Measurements from ENCODE around the gene TCFL5.

The TCFL5 gene

DNA sequence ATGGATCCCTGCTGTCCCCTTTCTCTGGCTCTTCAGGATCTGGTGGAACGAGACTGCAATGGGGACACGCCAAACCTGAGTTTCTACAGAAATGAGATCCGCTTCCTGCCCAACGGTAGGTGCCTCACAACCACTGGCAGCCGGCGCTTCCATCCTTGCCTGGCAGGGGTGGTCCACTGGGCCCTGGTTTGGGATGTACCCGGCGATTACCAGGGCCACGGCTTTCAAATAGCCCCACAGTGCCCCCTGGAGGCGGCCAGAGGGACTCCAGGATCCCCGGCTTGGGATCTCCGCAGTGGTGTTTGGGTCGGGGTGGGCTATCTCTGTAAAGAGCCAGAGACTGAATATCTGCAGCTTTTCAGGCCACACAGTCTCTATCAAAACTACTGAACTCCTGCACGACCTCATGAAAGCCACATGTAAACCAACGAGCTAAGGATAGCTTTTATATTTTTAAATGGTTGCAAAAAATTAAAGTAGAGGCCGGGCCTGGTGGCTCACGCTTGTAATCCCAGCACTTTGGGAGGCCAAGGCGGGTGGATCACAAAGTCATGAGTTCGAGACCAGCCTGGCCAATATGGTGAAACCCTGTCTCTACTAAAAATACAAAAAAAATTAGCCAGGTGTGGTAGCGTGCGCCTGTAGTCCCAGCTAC, 53.3 kb downstream of the TCFL5 start:
- DNase-seq = peak; percentile 88

DNA sequence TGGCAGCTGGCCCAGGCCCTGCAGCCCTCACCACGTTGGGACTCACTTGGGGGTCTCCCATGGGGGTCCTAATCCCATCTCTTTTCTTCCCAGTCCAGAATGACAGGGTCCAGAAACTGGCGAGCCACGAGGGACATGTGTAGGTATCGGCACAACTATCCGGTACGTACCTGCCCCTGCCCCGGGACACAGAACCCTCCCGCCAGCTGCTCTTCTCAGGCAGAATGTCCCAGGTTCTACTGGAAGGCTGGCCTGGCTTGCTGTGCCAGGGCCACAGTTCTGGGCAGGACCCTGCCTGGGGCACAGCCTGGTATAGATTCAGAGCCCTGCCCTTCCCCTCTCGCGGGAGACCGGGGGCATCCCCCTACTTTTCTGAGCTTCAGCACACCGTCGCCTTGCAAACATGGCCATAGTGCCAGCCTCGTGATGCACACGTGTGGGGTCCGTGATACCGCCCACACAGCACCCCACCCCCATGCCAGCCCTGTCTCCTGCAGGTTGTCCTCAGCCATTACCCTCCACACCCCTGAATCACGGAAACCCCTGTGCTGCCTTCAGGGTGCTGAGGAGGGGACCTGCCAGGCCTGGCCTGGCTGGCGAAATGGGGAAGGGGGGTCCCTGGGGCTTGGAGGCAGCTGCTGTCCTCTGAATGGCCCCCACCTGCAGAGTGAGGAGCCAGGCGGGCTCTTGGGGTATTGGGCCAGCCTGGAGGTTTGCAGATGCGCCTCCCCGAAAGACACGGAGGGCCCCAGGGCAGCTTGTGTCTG, 54.0 kb downstream of the TCFL5 start:
- no peak for DNase-seq

DNA sequence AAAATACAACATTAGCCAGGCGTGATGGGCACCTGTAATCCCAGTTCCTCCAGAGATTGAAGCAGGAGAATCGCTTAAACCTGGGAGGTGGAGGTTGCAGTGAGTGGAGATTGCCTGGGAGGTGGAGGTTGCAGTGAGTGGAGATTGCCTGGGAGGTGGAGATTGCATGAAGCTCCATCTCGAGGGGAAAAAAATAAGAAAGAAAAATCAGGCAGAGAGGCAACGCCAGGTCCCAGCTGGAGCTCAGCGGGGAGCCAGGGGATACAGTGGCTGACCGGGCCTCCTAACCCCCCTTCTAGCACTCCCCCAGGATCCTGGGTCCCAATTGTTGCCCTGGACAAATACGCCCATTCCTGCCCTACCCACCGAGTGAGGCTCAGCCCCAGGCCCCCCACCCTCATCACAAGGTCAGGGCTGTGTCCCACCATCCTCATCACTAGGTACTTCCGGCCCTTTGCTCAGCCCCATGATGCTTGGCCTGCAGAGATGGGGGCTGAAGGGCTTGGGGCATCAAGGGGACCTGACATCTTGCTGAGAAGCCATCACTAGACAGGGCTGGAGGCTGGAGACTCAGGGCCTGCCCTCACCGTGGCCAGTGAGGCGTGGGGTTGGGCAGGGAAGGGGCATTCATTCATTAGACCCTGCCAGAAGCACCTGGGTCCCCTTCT, 55.1 kb downstream of the TCFL5 start:
- no peak for DNase-seq

DNA sequence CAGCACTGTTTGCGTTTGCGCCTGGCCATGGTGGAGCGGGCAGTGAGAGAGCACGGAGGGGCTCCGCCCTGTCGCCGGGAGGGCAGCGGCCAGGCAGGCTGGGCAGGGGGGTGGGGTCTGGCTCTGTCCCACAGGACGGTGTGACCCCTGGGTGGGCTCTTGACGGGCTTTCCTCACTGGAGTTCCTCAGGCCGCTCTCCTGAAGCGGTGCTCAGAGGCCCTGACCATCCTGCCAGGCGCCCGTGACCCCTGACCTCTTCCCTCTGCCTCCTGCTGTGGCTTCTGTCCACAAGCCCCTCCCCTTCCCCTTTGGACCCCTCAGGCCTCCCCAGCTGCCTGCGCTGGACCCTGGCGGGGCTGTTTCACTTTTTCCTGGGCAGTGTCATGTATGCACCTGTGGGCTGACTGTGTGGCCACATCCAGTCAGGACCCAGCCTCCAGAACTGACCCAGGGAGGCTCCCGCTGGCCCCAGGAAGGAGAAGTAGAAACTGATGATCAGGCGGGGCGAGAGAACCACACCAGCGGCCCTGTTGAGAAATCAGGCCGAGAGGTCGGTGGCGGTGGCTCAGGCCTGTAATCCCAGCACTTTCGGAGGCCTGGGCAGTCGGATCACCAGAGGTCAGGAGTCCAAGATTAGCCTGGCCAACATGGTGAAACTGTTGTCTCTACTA, 55.8 kb downstream of the TCFL5 start:
- peak; percentile 55 for DNase-seq

DNA sequence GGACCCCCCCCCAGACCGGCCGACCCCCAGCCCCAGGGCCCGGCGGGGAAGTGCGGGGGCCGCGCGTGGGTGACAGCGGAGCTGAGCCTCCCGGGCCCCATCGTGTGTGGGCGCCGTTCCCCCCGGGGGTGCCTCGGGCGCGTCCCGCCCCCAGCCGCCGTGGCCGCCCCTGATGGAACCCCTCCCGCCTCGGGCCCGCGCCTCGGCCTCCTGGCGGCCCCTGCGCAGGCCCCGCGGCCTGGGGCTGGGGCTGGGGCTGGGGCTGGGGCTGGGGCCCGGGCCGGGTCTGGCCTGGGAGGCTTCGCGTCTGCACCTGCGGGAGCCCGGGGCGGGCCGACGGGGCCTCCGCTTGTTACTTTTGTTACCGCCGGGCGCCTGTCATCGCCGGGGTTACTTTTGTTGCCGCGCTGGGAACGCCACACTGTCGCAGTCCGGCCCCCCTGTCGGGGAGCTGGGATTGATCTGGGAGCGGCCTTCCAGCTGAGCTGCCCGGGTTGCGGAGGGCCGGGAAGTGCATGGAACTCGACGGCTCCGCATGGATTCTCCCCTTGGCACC, 56.4 kb downstream of the TCFL5 start:
- peak; percentile 55 for DNase-seq

DNA sequence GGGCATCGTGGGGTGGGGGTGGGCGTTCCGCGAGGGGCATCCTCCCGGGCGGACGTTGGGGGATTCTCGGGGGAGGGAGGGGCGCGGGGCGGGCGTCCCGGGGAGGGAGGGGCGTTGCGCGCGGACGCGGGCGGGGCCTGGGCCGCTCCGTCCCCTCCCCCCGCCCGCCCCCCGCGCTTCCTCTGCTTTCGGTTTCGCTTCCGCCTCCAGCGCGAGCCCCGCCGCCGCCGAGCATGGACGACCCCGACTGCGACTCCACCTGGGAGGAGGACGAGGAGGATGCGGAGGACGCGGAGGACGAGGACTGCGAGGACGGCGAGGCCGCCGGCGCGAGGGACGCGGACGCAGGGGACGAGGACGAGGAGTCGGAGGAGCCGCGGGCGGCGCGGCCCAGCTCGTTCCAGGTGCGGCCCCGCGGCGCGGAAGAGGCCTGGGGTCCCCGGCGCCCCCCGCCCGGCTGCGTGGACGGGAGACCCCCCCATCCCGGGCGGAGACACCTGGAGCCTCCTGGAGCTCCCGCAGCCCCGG, 56.9 kb downstream of the TCFL5 start, which contains the start of gene OGFR:
TSS of gene OGFR (plus strand) at position 209 of the 528 bp plus-strand sequence. CDS start at position 234, 25 bp downstream.
- peak; percentile 80 for DNase-seq

DNA sequence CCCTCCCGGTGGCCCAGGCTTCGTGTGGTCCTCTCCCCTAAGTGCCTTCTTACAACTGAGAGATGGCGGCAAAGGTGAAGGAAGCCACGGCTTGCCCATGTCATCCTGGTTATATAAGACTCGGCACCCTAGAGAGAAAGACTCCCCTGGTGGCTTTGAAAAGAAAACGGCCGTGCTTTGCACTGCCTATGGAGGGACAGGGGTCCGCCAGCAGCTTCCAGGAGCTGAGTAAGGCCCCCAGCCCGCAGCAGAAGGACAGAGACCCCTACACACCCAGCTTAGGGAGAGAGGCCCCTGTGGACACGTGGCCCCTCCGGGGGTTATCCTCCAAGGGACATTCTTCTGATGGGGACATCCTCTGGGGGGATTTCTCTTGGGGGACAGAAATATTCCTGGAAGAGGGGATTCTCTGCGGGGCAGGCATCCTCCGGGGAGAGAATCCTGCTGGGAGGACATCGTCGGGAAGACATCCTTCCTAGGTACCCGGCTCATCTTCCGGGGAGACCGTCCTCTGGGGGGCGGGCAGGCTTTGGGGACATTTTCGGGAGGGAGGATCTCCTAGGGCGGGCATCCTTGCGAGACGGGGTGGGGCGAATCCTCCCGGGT, 57.5 kb downstream of the TCFL5 start:
- peak; percentile 50 for DNase-seq

DNA sequence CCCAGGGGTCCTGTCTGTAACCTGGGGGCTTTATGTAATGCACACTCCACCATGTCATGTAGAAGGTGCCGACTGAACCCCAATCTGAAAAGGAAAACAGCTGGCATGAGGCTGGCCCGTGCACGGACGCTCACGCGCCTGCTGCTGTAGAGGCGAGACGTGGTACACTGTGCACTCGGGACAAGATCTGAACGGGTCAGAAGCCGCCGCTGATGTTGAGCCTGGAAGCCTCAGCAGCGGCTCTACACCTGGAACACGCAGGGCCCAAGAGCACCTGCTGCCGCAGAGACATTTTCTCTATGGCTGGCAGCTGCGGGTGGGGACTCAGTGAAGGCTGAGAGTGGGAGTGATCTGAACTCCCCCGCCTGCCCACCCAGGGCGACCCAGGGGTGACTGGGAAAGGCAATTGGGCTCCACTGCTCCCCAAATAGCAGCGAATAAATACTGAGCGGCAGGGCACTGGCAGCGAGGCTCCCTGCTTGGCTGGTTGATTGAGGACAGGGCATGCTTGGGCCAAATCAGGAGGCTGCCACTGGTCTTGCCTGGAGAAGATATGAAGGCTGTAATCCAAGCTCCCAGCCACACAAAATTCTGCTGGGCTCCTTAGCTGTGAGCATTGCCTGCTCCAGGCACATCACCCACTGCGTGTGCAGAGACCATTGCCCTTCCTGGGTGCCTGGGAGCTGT, 59.5 kb downstream of the TCFL5 start:
- DNase-seq = no peak

DNA sequence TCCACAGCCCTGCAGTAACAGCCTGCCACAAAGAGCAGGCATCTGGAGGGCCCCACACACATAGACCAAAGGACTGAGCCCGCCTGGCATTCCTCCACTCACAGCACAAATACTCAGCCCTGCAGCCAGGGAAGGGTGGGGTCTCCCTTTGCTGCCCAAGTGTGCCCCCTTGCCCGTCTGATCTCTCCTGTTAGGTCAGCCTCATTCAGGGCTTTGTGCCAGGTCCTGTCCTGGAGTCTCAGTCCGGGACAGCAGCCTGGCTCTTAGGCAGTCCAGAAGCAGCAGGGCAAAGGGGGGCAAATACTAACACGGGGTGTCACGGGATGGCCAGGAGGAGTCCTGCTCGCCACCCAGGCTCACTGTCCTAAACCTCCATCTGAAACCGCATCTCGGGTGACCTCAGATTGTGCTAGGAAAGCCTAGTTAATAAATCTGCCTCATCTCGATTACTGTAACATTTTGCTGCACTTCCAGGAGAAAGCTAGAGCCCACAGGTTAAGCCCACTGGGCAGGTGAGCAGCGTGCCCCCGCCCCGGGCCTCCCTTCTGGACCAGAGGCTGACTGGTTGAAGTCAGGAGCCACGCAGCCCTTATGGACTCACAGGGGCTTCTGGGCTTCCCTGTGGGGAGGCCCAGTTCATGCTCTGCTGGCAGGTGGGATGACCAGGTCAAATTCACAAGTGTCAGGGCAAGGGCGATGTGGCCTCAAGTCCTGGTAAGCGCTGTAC, 60.2 kb downstream of the TCFL5 start:
- no peak for DNase-seq

DNA sequence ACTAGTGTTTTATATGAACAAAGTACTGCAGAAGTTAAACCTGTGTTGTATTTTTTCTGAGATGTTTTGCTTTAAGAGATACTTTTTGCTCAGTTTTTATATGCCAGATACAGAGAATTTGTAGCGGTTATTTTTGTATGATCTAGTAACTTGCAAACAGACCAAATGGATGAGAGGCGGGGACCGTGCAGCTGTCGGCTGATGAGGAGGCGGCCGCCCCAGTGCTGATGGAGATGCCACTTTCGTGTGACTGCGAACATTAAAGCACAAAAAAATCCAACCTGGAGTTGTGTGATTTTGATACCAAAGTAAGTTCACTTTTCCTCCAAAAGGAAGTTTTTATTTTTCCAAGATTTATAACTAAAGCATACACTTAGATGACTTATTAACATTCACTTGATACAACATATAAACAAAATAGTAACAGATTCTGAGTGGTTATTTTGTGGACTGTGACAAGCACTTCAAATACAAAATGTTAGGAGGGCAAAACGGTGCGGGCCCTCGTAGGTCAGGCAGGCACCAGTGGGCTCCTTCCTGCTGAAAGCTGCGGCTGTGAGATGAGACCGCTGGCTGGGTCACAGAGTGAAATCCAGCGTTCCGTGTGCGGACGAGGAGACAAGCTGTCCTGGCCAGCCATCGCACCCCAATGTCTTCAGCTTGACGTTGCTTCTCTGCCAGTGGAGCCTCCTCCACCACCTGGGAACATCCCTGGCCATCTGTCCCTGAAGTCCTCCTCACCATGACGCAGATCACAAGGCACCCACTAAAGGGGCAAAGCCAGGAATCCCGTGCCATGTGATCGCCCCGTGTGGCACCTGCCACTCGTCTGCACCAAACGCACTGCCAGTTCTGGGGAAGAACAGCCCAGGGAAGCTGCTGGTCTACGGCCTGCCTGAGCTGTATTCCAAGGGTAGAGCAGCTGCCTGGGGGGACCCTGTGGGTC, 61.0 kb downstream of the TCFL5 start:
- no peak for DNase-seq

DNA sequence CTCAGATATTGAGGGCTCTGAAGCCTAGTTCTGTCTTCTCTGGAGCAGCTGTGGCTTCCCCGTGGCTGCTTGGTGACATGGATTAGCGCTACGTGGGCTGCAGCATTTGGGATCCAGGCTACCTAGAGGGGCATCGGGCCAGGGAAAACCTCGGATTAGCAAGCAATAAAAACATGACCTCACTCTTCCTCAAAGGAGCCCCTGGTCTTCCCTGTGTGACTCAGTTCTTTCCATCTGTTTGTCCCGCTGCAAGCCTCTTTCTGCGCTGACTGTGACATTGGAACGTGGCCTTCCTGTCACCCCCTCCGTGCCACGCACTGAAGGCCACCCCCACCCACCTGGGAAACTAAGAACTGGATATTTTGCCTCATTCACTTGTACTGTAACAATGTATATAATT, 61.7 kb downstream of the TCFL5 start:
- DNase-seq = no peak

DNA sequence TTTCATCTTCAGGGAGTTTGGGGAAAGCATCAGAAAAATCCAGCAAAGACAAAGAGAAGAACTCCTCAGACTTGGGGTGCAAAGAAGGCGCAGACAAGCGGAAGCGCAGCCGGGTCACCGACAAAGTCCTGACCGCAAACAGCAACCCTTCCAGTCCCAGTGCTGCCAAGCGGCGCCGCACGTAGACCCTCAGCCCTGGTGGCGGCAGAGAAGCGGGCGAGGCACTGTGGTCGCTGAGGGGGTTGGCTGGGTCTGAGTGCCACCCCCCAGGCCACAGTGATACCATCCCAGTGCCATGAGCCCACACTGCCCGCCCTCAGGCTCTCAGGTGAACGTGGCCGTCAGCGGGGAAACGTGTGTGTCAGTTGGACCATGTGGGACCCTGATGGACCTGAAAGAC, 62.2 kb downstream of the TCFL5 start:
- no peak for DNase-seq

DNA sequence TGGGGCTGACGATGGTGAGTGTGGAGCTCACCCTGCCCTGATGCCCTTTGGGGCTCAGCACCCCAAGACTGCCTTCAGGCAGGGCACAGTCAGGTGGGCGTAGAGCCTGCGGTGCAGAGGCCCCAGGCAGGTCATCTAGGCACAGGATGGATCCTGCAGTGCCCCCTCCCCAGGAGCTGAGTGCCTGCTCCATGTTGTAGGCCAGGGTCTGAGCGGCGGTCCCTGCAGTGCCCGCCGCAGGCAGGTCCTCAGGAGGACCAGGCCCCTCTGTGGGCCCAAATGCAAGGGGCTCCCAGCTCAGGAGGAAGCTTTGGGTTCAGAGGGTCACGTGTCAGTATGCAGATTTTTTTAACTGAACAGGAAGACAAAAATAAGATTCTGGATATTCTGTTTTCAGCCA, 62.6 kb downstream of the TCFL5 start:
- DNase-seq = no peak

DNA sequence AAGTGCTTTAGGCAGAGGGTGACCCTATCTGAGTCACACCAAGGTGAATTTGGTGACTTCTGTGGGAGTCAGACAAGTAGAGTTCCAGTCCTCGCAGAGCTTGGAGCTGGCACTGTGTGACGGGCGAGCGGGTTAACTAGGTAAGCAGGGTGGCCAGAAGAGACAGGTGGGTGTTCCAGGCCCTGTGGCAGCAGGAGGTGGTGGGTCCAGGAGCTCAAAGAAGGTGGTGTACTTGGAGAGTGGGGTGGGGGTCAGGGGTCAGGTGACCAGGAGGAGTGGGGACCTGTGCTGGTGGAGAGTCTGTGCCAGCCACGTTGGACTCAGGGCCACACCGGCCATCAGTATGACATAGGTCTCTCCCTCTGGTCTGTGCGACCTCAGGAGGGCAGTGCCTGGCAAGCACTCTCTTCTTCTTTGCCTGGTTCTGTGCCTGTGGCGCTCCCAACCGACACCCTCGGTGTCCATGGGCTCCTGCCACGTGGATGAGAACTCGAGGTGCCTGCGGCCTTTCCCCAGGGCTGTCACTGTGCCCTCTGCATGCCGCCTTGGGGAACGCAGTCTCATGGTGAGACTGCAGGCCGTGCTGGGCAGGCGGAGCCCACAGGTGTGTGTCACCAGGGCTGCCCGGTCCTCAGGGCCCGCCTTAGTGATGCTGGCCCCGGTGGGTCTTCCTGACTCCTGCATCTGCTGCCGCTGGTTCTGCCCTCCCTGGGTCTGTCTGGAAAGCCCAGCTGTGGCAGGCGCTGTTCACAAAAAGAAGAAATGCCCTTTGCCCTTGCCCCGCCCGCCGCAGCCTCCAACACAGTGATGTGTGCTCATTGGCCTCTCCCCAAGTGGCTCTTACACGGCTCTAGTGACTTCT, 63.7 kb downstream of the TCFL5 start:
- DNase-seq = no peak

DNA sequence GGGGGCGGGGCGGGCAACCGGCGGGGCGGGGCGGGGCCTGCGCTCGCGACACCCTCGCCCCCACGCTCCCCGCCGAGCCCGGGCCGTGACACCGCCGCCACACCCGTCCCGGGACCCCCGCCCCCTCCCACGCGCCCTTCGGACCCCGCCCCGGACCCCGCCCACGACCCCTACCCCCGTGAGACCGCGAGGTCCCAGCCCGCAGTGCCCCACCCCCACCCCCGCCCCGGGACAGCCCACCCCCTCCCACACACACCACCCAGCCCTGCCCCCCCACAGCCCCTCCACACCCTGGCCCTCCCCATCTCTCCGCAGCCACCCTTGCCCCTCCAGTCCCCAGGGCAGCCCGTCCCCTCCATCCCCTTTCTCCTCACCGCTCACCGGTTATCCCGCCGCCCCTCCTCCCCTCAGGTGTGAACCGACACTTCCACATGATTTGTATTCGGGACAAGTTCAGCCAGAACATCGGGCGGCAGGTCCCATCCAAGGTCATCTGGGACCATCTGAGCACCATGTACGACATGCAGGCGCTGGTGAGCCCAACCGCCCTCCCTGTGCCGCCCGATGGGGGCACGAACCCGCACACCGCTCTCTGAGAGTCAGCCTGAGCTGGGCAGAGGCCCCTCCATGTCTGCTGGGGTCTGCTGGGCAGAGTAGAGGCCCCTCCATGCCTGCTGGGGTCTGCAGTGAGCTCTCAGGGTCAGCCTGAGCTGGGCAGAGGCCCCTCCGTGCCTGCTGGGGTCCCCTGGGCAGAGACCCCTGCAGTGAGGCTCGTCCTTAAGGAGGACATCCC, 64.7 kb downstream of the TCFL5 start:
- no peak for DNase-seq

DNA sequence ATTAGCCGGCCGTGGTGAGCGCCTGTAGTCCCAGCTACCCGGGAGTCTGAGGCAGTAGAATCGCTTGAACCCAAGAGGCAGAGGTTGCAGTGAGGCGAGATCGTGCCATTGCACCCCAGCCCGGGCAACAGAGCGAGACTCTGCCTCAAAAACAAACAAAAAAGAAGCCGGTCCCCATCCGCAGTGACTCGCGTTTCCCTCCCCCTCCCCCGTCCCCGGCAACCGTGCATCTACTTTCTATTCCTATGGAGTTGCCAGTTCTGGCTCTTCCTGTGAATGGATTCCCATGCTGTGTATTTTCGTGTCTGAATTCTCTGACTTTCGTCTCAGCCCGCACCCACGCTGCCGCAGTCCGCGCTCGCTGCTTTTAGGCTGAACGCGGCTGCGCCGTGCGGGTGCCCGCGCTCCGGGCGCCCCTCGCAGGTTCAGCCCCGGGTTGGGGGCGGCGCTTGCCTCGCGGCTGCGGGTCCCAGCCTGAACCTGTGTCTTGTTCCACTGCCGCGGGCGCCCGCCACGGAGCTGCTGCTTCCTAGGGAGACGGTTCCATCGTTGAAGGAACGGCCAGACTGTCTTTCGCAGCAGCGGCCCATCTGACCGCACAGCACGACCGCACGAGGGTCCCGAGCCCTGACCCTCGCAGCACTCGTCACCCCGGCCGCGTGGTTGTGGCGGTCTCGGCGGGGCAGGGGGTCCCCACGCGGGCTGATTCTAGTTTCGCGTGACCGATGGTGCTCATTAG, 66.4 kb downstream of the TCFL5 start:
- DNase-seq = peak; percentile 86

All from eye (tissue), 1 donor.